K562 (cell line): Measurements from ENCODE around the gene REX1BD. TPM values are rescaled to one million over a fixed set of nuclear protein-coding genes. Genes with fewer than 3 reads are reported as not detected.
A peak's percentile ranks its signal among the peaks of the same experiment; 100 is the strongest.

Experiments
- ATAC-seq: fragments of 200-7000 bp; cut with Tn5 transposase; 3 replicates; pipeline ENCODE4 v1.9.1; 2020; ENCODE audit warnings: moderate library complexity
- BruUV-seq: library from RNA; stranded (reverse); fragments of 400-500 nt; replicated peaks from 2 replicates; lab custom pipeline; 2021; lab: Mats Ljungman, UMichigan
- CTCF ChIA-PET: fragments of 300-600 bp; formaldehyde crosslinking; extraction: SDS; loops from one replicate; lab custom pipeline; 2021; ENCODE audit warnings: low intra/inter-chr PET ratio; lab: Yijun Ruan, JAX
- POLR2A ChIA-PET: fragments of 300-600, 350-650 bp; sonication (Branson Sonifier 250); formaldehyde crosslinking; extraction: SDS; loops from one replicate; lab custom pipeline; 2021; ENCODE audit warnings: antibody characterized with exemption, inconsistent platforms; lab: Yijun Ruan, JAX
- DNase-seq, 4 experiments: peaks; one replicate each; pipeline versions ENCODE4 v3.0.0 to v3.0.0-alpha.2; 2011 to 2018; ENCODE audit warnings: low spot score in 3 of 4, mixed read lengths in 3 of 4; ENCODE audit errors: extremely low read depth in 1 of 4
- FAIRE-seq: peaks from 2 replicates; lab custom pipeline; 2011; peaks lifted over from hg19 to GRCh38; lab: Jason Lieb, UNC
- H2AFZ ChIP-seq: 2 replicates; pipeline ENCODE4 v1.6.0; 2011; ENCODE audit warnings: low read depth, low read length, control low read depth, inconsistent platforms
- H3K27ac ChIP-seq: fragments of 200-600 bp; 3 replicates; pipeline ENCODE4 v1.8.0; 2011; ENCODE audit warnings: low read depth, mild to moderate bottlenecking, control low read depth, inconsistent platforms, low read length, moderate library complexity, mixed read lengths; ENCODE audit errors: extremely low read depth
- H3K27me3 ChIP-seq, 2 experiments: fragments of 300-600 bp in 1 of 2; 2 replicates in 1 of 2; 3 replicates in 1 of 2; pipeline versions ENCODE4 v1.6.0 to v1.8.0; 2011; ENCODE audit warnings: inconsistent platforms in 2 of 2, low read length in 2 of 2, mild to moderate bottlenecking in 1 of 2, mixed read lengths in 1 of 2, moderate library complexity in 1 of 2; ENCODE audit not compliant: control insufficient read depth in 2 of 2, insufficient read depth in 2 of 2
- H3K36me3 ChIP-seq: fragments of 300-600 bp; 3 replicates; pipeline ENCODE4 v1.8.0; 2011; ENCODE audit warnings: mild to moderate bottlenecking, low read length, inconsistent platforms; ENCODE audit not compliant: control insufficient read depth, insufficient read depth
- H3K4me1 ChIP-seq, 2 experiments: fragments of 200-600 bp in 1 of 2; replicated peaks in 1 of 2; 2 replicates in 1 of 2; 3 replicates in 1 of 2; pipeline versions ENCODE4 v1.5.1 to v1.8.0; 2011; ENCODE audit warnings: inconsistent platforms in 2 of 2, low read length in 2 of 2, mild to moderate bottlenecking in 1 of 2, mixed read lengths in 1 of 2, moderate library complexity in 1 of 2; ENCODE audit not compliant: control insufficient read depth in 2 of 2, insufficient read depth in 2 of 2
- H3K4me2 ChIP-seq: 2 replicates; pipeline ENCODE4 v1.6.1; 2011; ENCODE audit warnings: low read length, control low read depth, inconsistent platforms, mixed read lengths; ENCODE audit not compliant: insufficient read depth
- H3K4me3 ChIP-seq: fragments of 200-600 bp; sonication (generic), shearing (Covaris generic); 2 replicates; pipeline ENCODE4 v1.5.1; 2016; ENCODE audit warnings: control low read depth, inconsistent platforms
- H3K79me2 ChIP-seq: fragments of 200-600 bp; 3 replicates; pipeline ENCODE4 v1.8.0; 2011; ENCODE audit warnings: low read length, inconsistent platforms; ENCODE audit not compliant: control insufficient read depth, insufficient read depth
- H3K9ac ChIP-seq, 2 experiments: 2 replicates each; pipeline versions ENCODE4 v1.6.0 to v1.6.1; 2011; ENCODE audit warnings: low read depth in 2 of 2, low read length in 2 of 2, control low read depth in 1 of 2, inconsistent platforms in 1 of 2, mild to moderate bottlenecking in 1 of 2, mixed read lengths in 1 of 2; ENCODE audit not compliant: insufficient read depth in 1 of 2
- H3K9me1 ChIP-seq: one replicate; pipeline ENCODE4 v1.6.0; 2011; ENCODE audit warnings: inconsistent platforms, mild to moderate bottlenecking, low read length, moderate library complexity; ENCODE audit not compliant: control insufficient read depth, insufficient read depth
- H3K9me3 ChIP-seq: replicated peaks from 2 replicates; pipeline ENCODE4 v1.5.1; 2011; ENCODE audit warnings: low read depth, low read length, inconsistent platforms; ENCODE audit not compliant: control insufficient read depth, insufficient read depth
- H4K20me1 ChIP-seq: replicated peaks from 2 replicates; pipeline ENCODE4 v1.6.1; 2011; ENCODE audit warnings: low read length, inconsistent platforms, mixed read lengths; ENCODE audit not compliant: control insufficient read depth, insufficient read depth
- AFF4 ChIP-seq: sonication (generic); formaldehyde crosslinking; IDR thresholded peaks from 2 replicates; pipeline ENCODE4 v1.8.0; 2023; ENCODE audit warnings: mild to moderate bottlenecking, missing genetic modification reagents
- ATF7 ChIP-seq: fragments of 450-650 bp; IDR thresholded peaks from 2 replicates; pipeline ENCODE4 v1.7.1; 2014; ENCODE audit warnings: mild to moderate bottlenecking, moderate library complexity
- EWSR1 ChIP-seq: fragments of 450-650 bp; IDR thresholded peaks from 2 replicates; pipeline ENCODE4 v1.6.1; 2018; ENCODE audit warnings: borderline replicate concordance, mild to moderate bottlenecking, low read depth, moderate library complexity; ENCODE audit not compliant: partially characterized antibody
- GTF2F1 ChIP-seq: IDR thresholded peaks from 2 replicates; pipeline ENCODE4 v1.6.1; 2011; ENCODE audit warnings: low read depth, low read length, improper control_type of control experiment
- POLR2G ChIP-seq: fragments of 200-400 bp; formaldehyde crosslinking; IDR thresholded peaks from 2 replicates; pipeline ENCODE4 v1.6.1; 2017; ENCODE audit warnings: low read depth, mild to moderate bottlenecking, antibody characterized with exemption, low read length, moderate library complexity
- RBFOX2 ChIP-seq: fragments of 200-400 bp; formaldehyde crosslinking; IDR thresholded peaks from 2 replicates; pipeline ENCODE4 v1.6.1; 2017; ENCODE audit warnings: low read depth, mild to moderate bottlenecking, low read length, moderate library complexity
- TEAD4 ChIP-seq, 2 experiments: sonication (generic) in 1 of 2; formaldehyde crosslinking in 1 of 2; IDR thresholded peaks; 2 replicates each; pipeline versions ENCODE4 v1.6.1 to v1.8.0; 2012 to 2022; ENCODE audit warnings: borderline replicate concordance in 1 of 2, inconsistent platforms in 1 of 2, low read length in 1 of 2, mild to moderate bottlenecking in 1 of 2, missing genetic modification reagents in 1 of 2
- ZBTB5 ChIP-seq: fragments of 450-650 bp; IDR thresholded peaks from 2 replicates; pipeline ENCODE4 v1.6.1; 2017; ENCODE audit warnings: antibody characterized with exemption
- ZNF311 ChIP-seq: fragments of 250-450 bp; sonication (Bioruptor Pico); IDR thresholded peaks from 2 replicates; pipeline ENCODE4 v1.4.0; 2020; ENCODE audit warnings: mild to moderate bottlenecking, moderate library complexity
- ZNF408 ChIP-seq: fragments of 250-450 bp; sonication (Bioruptor Pico); IDR thresholded peaks from 2 replicates; pipeline ENCODE4 v1.4.0; 2020; ENCODE audit warnings: low read depth, mild to moderate bottlenecking, moderate library complexity
- WGBS: fragments of 100-300 bp; shearing (Covaris generic); methylation state at CpG from one replicate; pipeline ENCODE4 v1.1.6; 2016; ENCODE audit warnings: low coverage, mixed read lengths; ENCODE audit not compliant: insufficient coverage; ENCODE audit errors: missing lambda C conversion rate; 5-methylcytosine and 5-hydroxymethylcytosine counted together
- in situ Hi-C: fragments of 300-500 bp; cut with MboI; formaldehyde crosslinking; loops from 4 replicates; pipeline ENCODE4 v1.15.0; 2018; ENCODE audit warnings: inconsistent platforms, mixed read lengths
- intact Hi-C: fragments of 100-400 bp; cut with micrococcal nuclease; formaldehyde crosslinking; loops from 2 replicates; pipeline ENCODE4 v1.14.2; 2022
- polyA plus RNA-seq, 8 experiments: library from polyadenylated mRNA; depleted of rRNA in 4 of 8; stranded (reverse) in 5 of 8; unstranded in 3 of 8; fragments of >200 nt; fragmentation: Nextera tagmentation in 2 of 8; fragmentation: Illumina TruSeq in 1 of 8; extraction: Ambion mirVana in 2 of 8; extraction: Trizol in 1 of 8; gene quantifications; 2 replicates each; pipeline versions ENCODE4 v1.2.1 to v1.2.3, GENCODE V29; 2011 to 2014; ENCODE audit warnings: inconsistent platforms in 1 of 8, missing spikeins in 1 of 8
- total RNA-seq, 7 experiments: library from RNA; depleted of rRNA in 6 of 7; stranded (reverse); fragments of >200 nt in 6 of 7; fragmentation: Illumina TruSeq in 2 of 7; extraction: Trizol in 2 of 7; gene quantifications; 2 replicates each; pipeline versions ENCODE4 v1.2.1 to v1.2.3, GENCODE V29; 2011 to 2021; ENCODE audit warnings: low replicate concordance in 1 of 7

Gene REX1BD
- total and polyA plus RNA-seq, 9 of the 15 experiments (the other 6 are each of a cell fraction or from before 2014, with no cell fraction given) = 1.9 to 136 (median 13.8) TPM

DNA sequence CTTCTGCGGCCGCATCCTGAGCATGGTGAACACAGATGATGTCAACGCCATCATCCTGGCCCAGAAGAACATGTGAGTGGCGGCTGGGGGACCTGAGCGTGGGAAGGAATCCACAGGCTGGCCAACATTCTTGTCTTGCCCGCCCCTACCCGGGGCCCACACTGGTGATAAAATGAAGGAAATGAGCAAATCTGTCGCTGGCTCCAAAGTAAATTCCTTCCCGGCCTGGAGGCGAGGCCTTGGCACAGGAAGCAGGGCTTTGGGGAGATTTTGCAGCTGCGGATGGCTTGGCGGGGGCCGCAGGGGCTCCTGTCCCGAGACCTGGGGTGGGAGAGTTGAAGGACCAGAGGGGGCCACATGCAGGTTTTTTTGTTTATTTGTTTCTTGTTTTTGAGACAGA is 26.5 kb upstream of the REX1BD start (continued):
- no peak for TF ChIP-seq EWSR1
- no peak for TF ChIP-seq GTF2F1
- TF ChIP-seq ATF7 = no peak
- no peak for TF ChIP-seq TEAD4 (IDR thresholded peaks at IDR 0.05; ENCODE audit: low read length)
- no peak for TF ChIP-seq TEAD4 (CRISPR knock-in tag; IDR thresholded peaks at IDR 0.05; ENCODE audit: borderline replicate concordance)
- TF ChIP-seq ZNF408 (CRISPR knock-in tag) = no peak
- no peak for TF ChIP-seq ZNF311 (CRISPR knock-in tag)
- TF ChIP-seq ZBTB5 = no peak

- Histone ChIP-seq H3K27ac (no peak overlapping the region), H3K9me3 (no peaks in the 10 kb centered on the region), H3K79me2 (peaks cover 5% of the 10 kb centered on the region), H4K20me1 (no peaks in the 10 kb centered on the region), H3K9ac (peak overlapping the region in 1 of 2 experiments; percentile 76; a peak in 2 of 4 replicates), H3K4me1 (peaks cover 0 to 19% of the 10 kb centered on the region in 2 experiments; a peak in 2 of 5 replicates), H3K36me3 (peaks cover 78% of the 10 kb centered on the region), H3K4me3 (no peak overlapping the region), H3K9me1 (no peaks in the 10 kb centered on the region), H2AFZ (no peak overlapping the region), H3K4me2 (no peak overlapping the region), H3K27me3 (no peaks in the 10 kb centered on the region; a peak in 1 of 5 replicates)
- FAIRE-seq = no peak
- intact Hi-C loops (no loop called here), in situ Hi-C loops (no loop called here)
- no peak for ATAC-seq
- no TSS peak for BruUV-seq
- CTCF ChIA-PET = no interaction called here
- WGBS = 89% methylated on average over 8 of the region's 8 CpGs
- no peak for DNase-seq
- POLR2A ChIA-PET = no interaction called here
- TF ChIP-seq POLR2G (0 out of 2 replicates have a peak, but pooled peaks have one; percentile 34), AFF4 (no peak), RBFOX2 (peak; percentile 57; the same call in 1 of the 2 replicates)
These were observed 21.6 kb upstream of the REX1BD start for GRCh38 chr19:18566953-18567352.
